H9 (cell line): ENCODE results near the gene SPCS1. TPM values are rescaled to one million over a fixed set of nuclear protein-coding genes. Genes with fewer than 3 reads are reported as not detected.
A peak's percentile ranks its signal among the peaks of the same experiment; 100 is the strongest.

Experiments used
- DNase-seq: peaks from one replicate; pipeline ENCODE4 v3.0.0-alpha.2; 2017
- H2AFZ ChIP-seq: one replicate; pipeline ENCODE4 v1.6.1; 2013; ENCODE audit warnings: mild to moderate bottlenecking, low read length, control low read depth, moderate library complexity
- H2AK5ac ChIP-seq: 2 replicates; pipeline ENCODE4 v1.6.1; 2013; ENCODE audit warnings: low read length, control low read depth, mixed read lengths; ENCODE audit not compliant: insufficient read length
- H2BK120ac ChIP-seq: one replicate; pipeline ENCODE4 v1.6.1; 2013; ENCODE audit warnings: low read depth, mild to moderate bottlenecking, low read length, control low read depth, inconsistent platforms; ENCODE audit not compliant: poor library complexity, severe bottlenecking
- H2BK12ac ChIP-seq: 2 replicates; pipeline ENCODE4 v1.6.1; 2013; ENCODE audit warnings: low read length, control low read depth, mixed read lengths, low read depth; ENCODE audit not compliant: insufficient read length
- H2BK15ac ChIP-seq: 2 replicates; pipeline ENCODE4 v1.6.1; 2013; ENCODE audit warnings: low read depth, low read length, control low read depth
- H2BK20ac ChIP-seq: one replicate; pipeline ENCODE4 v1.6.1; 2013; ENCODE audit warnings: low read depth, mild to moderate bottlenecking, low read length, control low read depth, inconsistent platforms; ENCODE audit not compliant: poor library complexity, severe bottlenecking
- H2BK5ac ChIP-seq: 2 replicates; pipeline ENCODE4 v1.6.1; 2013; ENCODE audit warnings: low read length, control low read depth, mixed read lengths; ENCODE audit not compliant: insufficient read length
- H3K14ac ChIP-seq: 2 replicates; pipeline ENCODE4 v1.6.1; 2013; ENCODE audit warnings: low read length, control low read depth; ENCODE audit not compliant: insufficient read depth
- H3K18ac ChIP-seq: 2 replicates; pipeline ENCODE4 v1.6.1; 2013; ENCODE audit warnings: low read depth, mild to moderate bottlenecking, mixed read lengths, low read length, control low read depth; ENCODE audit not compliant: insufficient read length
- H3K23ac ChIP-seq: 2 replicates; pipeline ENCODE4 v1.6.1; 2013; ENCODE audit warnings: low read length, control low read depth, mixed read lengths, low read depth; ENCODE audit not compliant: insufficient read length
- H3K23me2 ChIP-seq: 2 replicates; pipeline ENCODE4 v1.6.1; 2013; ENCODE audit warnings: low read depth, mild to moderate bottlenecking, mixed read lengths, low read length, control low read depth; ENCODE audit not compliant: insufficient read length, poor library complexity, severe bottlenecking
- H3K27ac ChIP-seq: 2 replicates; pipeline ENCODE4 v1.5.1; 2013; ENCODE audit warnings: low read length, control low read depth, mixed read lengths, low read depth; ENCODE audit not compliant: insufficient read length
- H3K27me3 ChIP-seq: 2 replicates; pipeline ENCODE4 v1.6.1; 2013; ENCODE audit warnings: low read length, control low read depth, inconsistent platforms; ENCODE audit not compliant: insufficient read depth
- H3K4ac ChIP-seq: 2 replicates; pipeline ENCODE4 v1.6.1; 2013; ENCODE audit warnings: low read depth, mild to moderate bottlenecking, control low read depth, inconsistent platforms, low read length, moderate library complexity
- H3K4me1 ChIP-seq: 2 replicates; pipeline ENCODE4 v1.6.1; 2013; ENCODE audit warnings: low read length, control low read depth, inconsistent platforms; ENCODE audit not compliant: insufficient read depth
- H3K4me2 ChIP-seq: 2 replicates; pipeline ENCODE4 v1.6.1; 2013; ENCODE audit warnings: low read length, control low read depth, mixed read lengths; ENCODE audit not compliant: insufficient read length, insufficient read depth
- H3K56ac ChIP-seq: 2 replicates; pipeline ENCODE4 v1.6.1; 2013; ENCODE audit warnings: low read depth, mild to moderate bottlenecking, mixed read lengths, low read length, control low read depth; ENCODE audit not compliant: insufficient read length
- H3K79me1 ChIP-seq: 2 replicates; pipeline ENCODE4 v1.6.1; 2013; ENCODE audit warnings: low read depth, mild to moderate bottlenecking, moderate library complexity, low read length, control low read depth, inconsistent platforms; ENCODE audit not compliant: insufficient read depth, poor library complexity, severe bottlenecking
- H3K79me2 ChIP-seq: 2 replicates; pipeline ENCODE4 v1.6.1; 2013; ENCODE audit warnings: low read length, control low read depth, inconsistent platforms; ENCODE audit not compliant: insufficient read depth
- H3K9ac ChIP-seq: 2 replicates; pipeline ENCODE4 v1.6.1; 2013; ENCODE audit warnings: low read length, control low read depth, mixed read lengths; ENCODE audit not compliant: insufficient read length; ENCODE audit errors: extremely low read depth
- H3K9me3 ChIP-seq: one replicate; pipeline ENCODE4 v1.6.1; 2013; ENCODE audit warnings: low read depth, low read length, inconsistent platforms; ENCODE audit not compliant: control insufficient read depth
- H3T11ph ChIP-seq: one replicate; pipeline ENCODE4 v1.6.1; 2013; ENCODE audit warnings: mild to moderate bottlenecking, low read length, control low read depth, inconsistent platforms
- H4K20me1 ChIP-seq: one replicate; pipeline ENCODE4 v1.6.1; 2013; ENCODE audit not compliant: control insufficient read depth, insufficient read length, insufficient read depth
- H4K5ac ChIP-seq: 2 replicates; pipeline ENCODE4 v1.6.1; 2013; ENCODE audit warnings: low read depth, mild to moderate bottlenecking, mixed read lengths, low read length, control low read depth; ENCODE audit not compliant: insufficient read length
- H4K8ac ChIP-seq: replicated peaks from 2 replicates; pipeline ENCODE4 v1.6.1; 2013; ENCODE audit warnings: low read length, control low read depth, mixed read lengths, low read depth; ENCODE audit not compliant: insufficient read length
- H4K91ac ChIP-seq: 2 replicates; pipeline ENCODE4 v1.6.1; 2013; ENCODE audit warnings: low read depth, mild to moderate bottlenecking, moderate library complexity, mixed read lengths, low read length, control low read depth; ENCODE audit not compliant: insufficient read length
- H3K27ac Mint-ChIP-seq, 3 experiments: 2 replicates in 2 of 3; 3 replicates in 1 of 3; pipeline ENCODE4 v1.8.0; 2020 to 2021; ENCODE audit warnings: mixed read lengths in 3 of 3, mild to moderate bottlenecking in 1 of 3, moderate library complexity in 1 of 3
- H3K27me3 Mint-ChIP-seq: 2 replicates; pipeline ENCODE4 v1.8.0; 2021; ENCODE audit warnings: low read depth, mild to moderate bottlenecking, moderate library complexity, mixed read lengths
- H3K36me3 Mint-ChIP-seq, 3 experiments: 2 replicates in 2 of 3; 3 replicates in 1 of 3; pipeline ENCODE4 v1.8.0; 2020 to 2021; ENCODE audit warnings: low read depth in 3 of 3, mixed read lengths in 3 of 3; ENCODE audit not compliant: insufficient read depth in 1 of 3
- H3K4me1 Mint-ChIP-seq, 2 experiments: 2 replicates each; pipeline ENCODE4 v1.8.0; 2020; ENCODE audit warnings: mixed read lengths in 2 of 2
- H3K4me3 Mint-ChIP-seq, 2 experiments: 2 replicates in 1 of 2; 3 replicates in 1 of 2; pipeline ENCODE4 v1.8.0; 2020 to 2021; ENCODE audit warnings: mild to moderate bottlenecking in 2 of 2, mixed read lengths in 2 of 2, moderate library complexity in 1 of 2
- H3K9me3 Mint-ChIP-seq, 2 experiments: 2 replicates in 1 of 2; 3 replicates in 1 of 2; pipeline ENCODE4 v1.8.0; 2020; ENCODE audit warnings: mild to moderate bottlenecking in 2 of 2, mixed read lengths in 2 of 2, moderate library complexity in 1 of 2
- WGBS: extraction: QIAGEN DNeasy Blood & Tissue Kit; methylation state at CpG from one replicate; pipeline ENCODE4 v1.1.7; 2013; ENCODE audit warnings: missing lambda C conversion rate, low lambda C conversion rate, mixed read lengths; ENCODE audit not compliant: insufficient read length; ENCODE audit errors: extremely low coverage; 5-methylcytosine and 5-hydroxymethylcytosine counted together
- total RNA-seq: library from RNA; stranded (reverse); gene quantifications from 2 replicates; pipeline ENCODE4 v1.2.1, GENCODE V29; 2021
- TF ChIP-seq, protein P1 (sequence below): fragments of 200-600 bp; sonication (generic); conservative IDR thresholded peaks from 3 replicates; pipeline ENCODE4 v1.8.0; 2021; ENCODE audit warnings: antibody characterized with exemption, mild to moderate bottlenecking

Gene SPCS1
- total RNA-seq, 1 experiment from 2014 or later = 106 TPM

DNA sequence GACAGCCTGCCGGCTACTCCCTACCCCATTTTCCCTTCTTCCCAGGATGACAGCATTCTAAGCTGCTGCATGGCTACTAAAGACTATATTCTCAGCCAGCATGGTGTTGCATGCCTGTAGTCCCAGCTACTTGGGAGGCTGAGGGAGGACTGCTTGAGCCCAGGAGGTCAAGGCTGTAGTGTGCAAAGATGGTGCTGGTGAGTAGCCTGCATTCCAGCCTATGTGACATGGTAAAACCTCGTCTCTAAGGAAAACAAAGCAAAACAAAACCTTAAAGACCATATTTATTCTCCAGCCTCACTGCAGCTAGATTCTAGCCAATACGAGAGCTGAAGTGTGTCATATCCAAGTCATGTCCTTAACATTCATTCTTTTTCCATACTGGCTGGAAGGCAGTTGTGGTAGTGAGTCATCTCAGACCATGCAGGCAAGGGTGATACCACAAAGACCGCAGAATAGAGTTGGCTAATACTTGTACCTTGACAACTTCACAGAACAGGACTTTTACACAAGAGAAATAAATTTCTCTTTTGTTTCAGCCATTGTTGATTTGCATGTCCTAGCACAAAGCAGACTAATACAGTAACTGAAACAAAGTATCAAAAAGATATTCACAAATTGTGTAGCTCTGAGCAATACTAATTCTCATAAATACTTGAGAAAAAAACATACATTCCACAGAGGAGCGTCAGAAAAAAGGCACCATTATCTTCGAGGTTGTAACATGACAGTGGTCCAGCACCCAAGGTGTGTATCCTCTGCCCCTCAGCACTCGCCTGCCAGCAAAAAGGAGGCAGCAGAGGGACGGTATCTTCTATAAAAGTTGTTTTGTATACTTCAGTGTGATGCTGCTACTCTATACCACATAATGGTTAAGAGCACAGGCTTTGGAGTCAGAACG, 35.0 kb upstream of the SPCS1 start:
- DNase-seq = no peak
- Mint-ChIP-seq H3K4me1 (peaks cover 0 to 4% of the 10 kb centered on the region in 2 experiments; a peak in 2 of 4 replicates), H3K36me3 (peaks cover 10 to 53% (median 42%) of the 10 kb centered on the region in 3 experiments; a peak in 6 of 7 replicates), H3K9me3 (no peaks in the 10 kb centered on the region), H3K27ac (peak overlapping the region in 1 of 3 experiments; percentile 70; a peak in 1 of 7 replicates), H3K4me3 (no peak overlapping the region), H3K27me3 (no peaks in the 10 kb centered on the region)
- no peak overlapping the region for H3K4me2 ChIP-seq
- no peaks in the 10 kb centered on the region for H4K20me1 ChIP-seq
- no peak overlapping the region for H2BK15ac ChIP-seq
- no CpG with 5 or more reads among the region's 9 CpGs for WGBS
- H3K18ac ChIP-seq = no peak overlapping the region
- H3K4ac ChIP-seq = no peak overlapping the region
- no peak overlapping the region for H4K5ac ChIP-seq
- TF ChIP-seq, protein P1, sequence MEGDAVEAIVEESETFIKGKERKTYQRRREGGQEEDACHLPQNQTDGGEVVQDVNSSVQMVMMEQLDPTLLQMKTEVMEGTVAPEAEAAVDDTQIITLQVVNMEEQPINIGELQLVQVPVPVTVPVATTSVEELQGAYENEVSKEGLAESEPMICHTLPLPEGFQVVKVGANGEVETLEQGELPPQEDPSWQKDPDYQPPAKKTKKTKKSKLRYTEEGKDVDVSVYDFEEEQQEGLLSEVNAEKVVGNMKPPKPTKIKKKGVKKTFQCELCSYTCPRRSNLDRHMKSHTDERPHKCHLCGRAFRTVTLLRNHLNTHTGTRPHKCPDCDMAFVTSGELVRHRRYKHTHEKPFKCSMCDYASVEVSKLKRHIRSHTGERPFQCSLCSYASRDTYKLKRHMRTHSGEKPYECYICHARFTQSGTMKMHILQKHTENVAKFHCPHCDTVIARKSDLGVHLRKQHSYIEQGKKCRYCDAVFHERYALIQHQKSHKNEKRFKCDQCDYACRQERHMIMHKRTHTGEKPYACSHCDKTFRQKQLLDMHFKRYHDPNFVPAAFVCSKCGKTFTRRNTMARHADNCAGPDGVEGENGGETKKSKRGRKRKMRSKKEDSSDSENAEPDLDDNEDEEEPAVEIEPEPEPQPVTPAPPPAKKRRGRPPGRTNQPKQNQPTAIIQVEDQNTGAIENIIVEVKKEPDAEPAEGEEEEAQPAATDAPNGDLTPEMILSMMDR = no peak
- H3K27me3 ChIP-seq = no peaks in the 10 kb centered on the region
- no peak overlapping the region for H3K23ac ChIP-seq
- H3K23me2 ChIP-seq = no peaks in the 10 kb centered on the region
- no peaks in the 10 kb centered on the region for H3K9me3 ChIP-seq
- no peak overlapping the region for H2BK12ac ChIP-seq
- no peak overlapping the region for H2BK120ac ChIP-seq
- H2BK20ac ChIP-seq = no peak overlapping the region
- no peak overlapping the region for H3K56ac ChIP-seq
- no peak overlapping the region for H4K91ac ChIP-seq
- H3K79me2 ChIP-seq = no peaks in the 10 kb centered on the region
- H3K9ac ChIP-seq = no peak overlapping the region
- no peak overlapping the region for H2BK5ac ChIP-seq
- no peak overlapping the region for H2AFZ ChIP-seq
- no peaks in the 10 kb centered on the region for H3K4me1 ChIP-seq
- no peak overlapping the region for H3T11ph ChIP-seq
- H3K27ac ChIP-seq = no peak overlapping the region
- no peak overlapping the region for H2AK5ac ChIP-seq
- H3K79me1 ChIP-seq = peaks cover 3% of the 10 kb centered on the region
- H3K14ac ChIP-seq = no peak overlapping the region
- no peak overlapping the region for H4K8ac ChIP-seq
